Stimulated activated CD4-positive, alpha-beta T cell treated with anti-CD3 and anti-CD28 coated beads, Interleukin-15, amount 100 ng/mL, for 48 hours (primary cell): ENCODE measurements around the gene DOK6.

Experiments
- DNase-seq, 2 donors: peaks; one replicate each; pipeline ENCODE4 v3.0.0-alpha.2; 2020; ENCODE audit warnings: low read depth in 2 of 2

Gene DOK6

GRCh38 chr18:69752737-69753380 is 352.2 kb downstream of the DOK6 start:
- no peak for DNase-seq

GRCh38 chr18:69754108-69754507 is 353.4 kb downstream of the DOK6 start:
- no peak for DNase-seq

GRCh38 chr18:69755041-69755440 is 354.4 kb downstream of the DOK6 start:
- DNase-seq = no peak

- no peak for DNase-seq
These were observed 355.3 kb downstream of the DOK6 start for GRCh38 chr18:69755856-69756496.

- no peak for DNase-seq
These were observed 357.0 kb downstream of the DOK6 start for GRCh38 chr18:69757733-69758132.

GRCh38 chr18:69758458-69758857 is 357.8 kb downstream of the DOK6 start:
- no peak for DNase-seq

- no peak for DNase-seq
These were observed 358.4 kb downstream of the DOK6 start for GRCh38 chr18:69759046-69759445.

GRCh38 chr18:69763002-69763401 is 362.3 kb downstream of the DOK6 start:
- no peak for DNase-seq

- no peak for DNase-seq
These were observed 363.1 kb downstream of the DOK6 start for GRCh38 chr18:69763821-69764220.

- no peak for DNase-seq
These were observed 369.6 kb downstream of the DOK6 start for GRCh38 chr18:69770238-69770637.

- no peak for DNase-seq
These were observed 374.1 kb downstream of the DOK6 start for GRCh38 chr18:69774831-69775230.

GRCh38 chr18:69777248-69777647 is 376.6 kb downstream of the DOK6 start:
- no peak for DNase-seq

GRCh38 chr18:69778680-69779079 is 378.0 kb downstream of the DOK6 start:
- DNase-seq = no peak

- no peak for DNase-seq
These were observed 380.2 kb downstream of the DOK6 start for GRCh38 chr18:69780851-69781250.

- no peak for DNase-seq
These were observed 384.1 kb downstream of the DOK6 start for GRCh38 chr18:69784815-69785214.

GRCh38 chr18:69785466-69785865 is 384.8 kb downstream of the DOK6 start:
- DNase-seq = no peak

GRCh38 chr18:69786427-69786826 is 385.7 kb downstream of the DOK6 start:
- DNase-seq = no peak

- DNase-seq = no peak
These were observed 387.3 kb downstream of the DOK6 start for GRCh38 chr18:69787825-69788547.

- DNase-seq = no peak
These were observed 389.1 kb downstream of the DOK6 start for GRCh38 chr18:69789794-69790193.

GRCh38 chr18:69790649-69791048 is 390.0 kb downstream of the DOK6 start:
- DNase-seq = no peak

- DNase-seq = no peak
These were observed 395.1 kb downstream of the DOK6 start for GRCh38 chr18:69795791-69796190.

- DNase-seq = no peak
These were observed 404.3 kb downstream of the DOK6 start for GRCh38 chr18:69804776-69805501.
